ENCODE measurements around the gene SMIM5. TPM values are rescaled to one million over a fixed set of nuclear protein-coding genes. Genes with fewer than 3 reads are reported as not detected.
A peak's percentile ranks its signal among the peaks of the same experiment; 100 is the strongest.

Gene SMIM5
- total RNA-seq, 1 donor from 2014 or later = 14.0 TPM

GRCh38 chr17:75654176-75654575, 20.9 kb downstream of the SMIM5 start:
- no peaks in the 10 kb centered on the region for H3K4me1 ChIP-seq
- H3K4me3 ChIP-seq = no peak overlapping the region
- H3K9me3 ChIP-seq (replicated peaks) = no peaks in the 10 kb centered on the region
- no peaks in the 10 kb centered on the region for H3K27me3 ChIP-seq (ENCODE audit: low read depth)
- H3K27ac ChIP-seq (replicated peaks) = no peak overlapping the region
- H3K36me3 ChIP-seq = peaks cover 78% of the 10 kb centered on the region
- intact Hi-C loops (cut with micrococcal nuclease) = no loop called here
- DNase-seq = no peak
- TF ChIP-seq CTCF (IDR thresholded peaks at IDR 0.05; ENCODE audit: borderline replicate concordance) = peak; percentile 41

GRCh38 chr17:75658237-75658636, 25.0 kb downstream of the SMIM5 start:
- Histone ChIP-seq H3K36me3 (peaks cover 81% of the 10 kb centered on the region), H3K27me3 (ENCODE audit: low read depth) (no peaks in the 10 kb centered on the region), H3K27ac (replicated peaks) (no peak overlapping the region), H3K4me1 (no peaks in the 10 kb centered on the region), H3K9me3 (replicated peaks) (no peaks in the 10 kb centered on the region), H3K4me3 (no peak overlapping the region)
- no peak for DNase-seq
- intact Hi-C loops (cut with micrococcal nuclease) = no loop called here
- no peak for TF ChIP-seq CTCF (IDR thresholded peaks at IDR 0.05; ENCODE audit: borderline replicate concordance)

GRCh38 chr17:75661531-75661930, 28.3 kb downstream of the SMIM5 start:
- no peak for TF ChIP-seq CTCF (IDR thresholded peaks at IDR 0.05; ENCODE audit: borderline replicate concordance)
- peaks cover 58% of the 10 kb centered on the region for H3K36me3 ChIP-seq

GRCh38 chr17:75662511-75662910, 29.3 kb downstream of the SMIM5 start:
- no peak for TF ChIP-seq CTCF (IDR thresholded peaks at IDR 0.05; ENCODE audit: borderline replicate concordance)
- Histone ChIP-seq H3K4me1 (peaks cover 21% of the 10 kb centered on the region), H3K4me3 (no peak overlapping the region), H3K27me3 (ENCODE audit: low read depth) (no peaks in the 10 kb centered on the region), H3K27ac (replicated peaks) (no peak overlapping the region), H3K9me3 (replicated peaks) (no peaks in the 10 kb centered on the region), H3K36me3 (peaks cover 48% of the 10 kb centered on the region)
- intact Hi-C loops (cut with micrococcal nuclease) = no loop called here
- DNase-seq = no peak

More at GRCh38 chr17:75661531-75661930, 28.3 kb downstream of the SMIM5 start:
- H3K4me3 ChIP-seq = no peak overlapping the region
- no peaks in the 10 kb centered on the region for H3K27me3 ChIP-seq (ENCODE audit: low read depth)
- H3K27ac ChIP-seq (replicated peaks) = no peak overlapping the region
- H3K9me3 ChIP-seq (replicated peaks) = no peaks in the 10 kb centered on the region
- intact Hi-C loops (cut with micrococcal nuclease) = no loop called here
- no peak for DNase-seq
- H3K4me1 ChIP-seq = peaks cover 13% of the 10 kb centered on the region

DNA sequence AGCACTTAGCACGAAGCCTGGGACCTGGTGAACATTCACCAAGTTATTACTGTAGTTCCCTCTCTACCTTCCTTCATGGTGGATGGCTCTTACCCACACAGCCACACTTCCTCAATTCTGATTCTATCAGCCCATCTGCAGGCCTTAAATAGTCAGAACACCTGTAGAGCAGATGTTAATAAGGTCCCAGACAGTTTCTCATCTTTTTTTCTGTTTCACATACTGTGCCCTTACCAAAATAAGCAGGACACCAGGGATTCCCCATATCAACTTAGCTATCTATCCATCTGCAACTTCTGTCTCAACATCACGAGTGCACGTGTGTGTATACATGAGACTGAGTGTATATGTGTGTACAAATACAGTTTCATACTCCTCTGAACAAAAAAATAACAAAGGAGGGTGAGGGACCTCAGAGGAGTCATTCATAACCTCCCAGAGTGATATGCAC, 30.9 kb downstream of the SMIM5 start:
- no peak overlapping the region for H3K27ac ChIP-seq (replicated peaks)
- peaks cover 49% of the 10 kb centered on the region for H3K36me3 ChIP-seq
- no peak for TF ChIP-seq CTCF (IDR thresholded peaks at IDR 0.05; ENCODE audit: borderline replicate concordance)
- no peaks in the 10 kb centered on the region for H3K27me3 ChIP-seq (ENCODE audit: low read depth)
- H3K4me3 ChIP-seq = no peak overlapping the region
- peaks cover 37% of the 10 kb centered on the region for H3K4me1 ChIP-seq
- no peaks in the 10 kb centered on the region for H3K9me3 ChIP-seq (replicated peaks)
- intact Hi-C loops (cut with micrococcal nuclease) = no loop called here
- no peak for DNase-seq
